Spleen (tissue), 11 donors: Measurements from ENCODE around the gene CLHC1. TPM values are rescaled to one million over a fixed set of nuclear protein-coding genes. Genes with fewer than 3 reads are reported as not detected.
"Not testable (repeated sequence)": the region's sequence is repeated elsewhere in the genome, so short reads cannot be mapped to it uniquely, and the experiment has no call there.

Experiments used
- DNase-seq: peaks from one replicate; pipeline ENCODE4 v3.0.0-alpha.2; 2020
- H3K27ac ChIP-seq, 8 donors: fragments of 200-600 bp; sonication (generic) in 7 of 8; 1 replicate in 4 of 8; 2 replicates in 4 of 8; pipeline versions ENCODE4 v1.5.0 to v1.8.0; 2016 to 2021; ENCODE audit warnings: inconsistent platforms in 4 of 8, mild to moderate bottlenecking in 4 of 8, moderate library complexity in 1 of 8
- H3K27me3 ChIP-seq, 7 donors: fragments of 200-600 bp; sonication (generic) in 6 of 7; replicated peaks in 1 of 7; 1 replicate in 4 of 7; 2 replicates in 3 of 7; pipeline versions ENCODE4 v1.5.0 to v1.8.0; 2016 to 2021; ENCODE audit warnings: inconsistent platforms in 3 of 7, mild to moderate bottlenecking in 1 of 7
- H3K36me3 ChIP-seq, 6 donors: fragments of 200-600 bp; sonication (generic) in 5 of 6; 1 replicate in 4 of 6; 2 replicates in 2 of 6; pipeline versions ENCODE4 v1.5.0 to v1.8.0; 2016 to 2021; ENCODE audit warnings: inconsistent platforms in 2 of 6
- H3K4me1 ChIP-seq, 6 donors: fragments of 200-600 bp; sonication (generic) in 5 of 6; 1 replicate in 3 of 6; 2 replicates in 3 of 6; pipeline versions ENCODE4 v1.5.0 to v1.8.0; 2016 to 2021; ENCODE audit warnings: inconsistent platforms in 3 of 6
- H3K4me3 ChIP-seq, 8 donors: fragments of 200-600 bp; sonication (generic) in 7 of 8; 1 replicate in 4 of 8; 2 replicates in 4 of 8; pipeline versions ENCODE4 v1.5.0 to v1.8.0; 2016 to 2021; ENCODE audit warnings: inconsistent platforms in 4 of 8, mild to moderate bottlenecking in 4 of 8, moderate library complexity in 2 of 8
- H3K9me3 ChIP-seq, 8 donors: fragments of 200-600 bp; sonication (generic) in 7 of 8; 1 replicate in 4 of 8; 2 replicates in 4 of 8; pipeline versions ENCODE4 v1.5.0 to v1.8.0; 2016 to 2021; ENCODE audit warnings: inconsistent platforms in 4 of 8
- CTCF ChIP-seq, 11 experiments: fragments of 200-600 bp in 7 of 11; fragments of 450-650 bp in 4 of 11; sonication (generic) in 4 of 11; IDR thresholded peaks in 8 of 11; conservative IDR thresholded peaks in 3 of 11; 1 replicate in 7 of 11; 2 replicates in 4 of 11; pipeline versions ENCODE4 v1.4.0 to v1.8.0; 2016 to 2021; ENCODE audit warnings: antibody characterized with exemption in 11 of 11, inconsistent platforms in 4 of 11, mild to moderate bottlenecking in 1 of 11
- POLR2A ChIP-seq, 3 donors: fragments of 450-650 bp; IDR thresholded peaks; one replicate each; pipeline ENCODE4 v1.5.1; 2017; ENCODE audit warnings: antibody characterized with exemption in 3 of 3, mild to moderate bottlenecking in 1 of 3
- POLR2AphosphoS5 ChIP-seq, 3 donors: sonication (generic); formaldehyde crosslinking; IDR thresholded peaks; one replicate each; pipeline ENCODE4 v1.5.1; 2017; ENCODE audit warnings: antibody characterized with exemption in 3 of 3
- WGBS, 5 donors: extraction: QIAGEN DNeasy Blood & Tissue Kit in 3 of 5; methylation state at CpG; one replicate each; pipeline versions ENCODE4 v1.1.5 to v1.1.7; 2013 to 2018; 5-methylcytosine and 5-hydroxymethylcytosine counted together
- intact Hi-C: fragments of 100-400 bp; cut with DNase I; formaldehyde crosslinking; loops from one replicate; pipeline ENCODE4 v1.15.0; 2023; ENCODE audit warnings: low total_unique reads
- polyA plus RNA-seq, 3 donors: library from polyadenylated mRNA; stranded (reverse); fragments of 200-250 nt; gene quantifications; one replicate each; pipeline ENCODE4 v1.2.1, GENCODE V29; 2013
- total RNA-seq, 7 donors: library from RNA; depleted of rRNA in 3 of 7; stranded (reverse); fragments of >200 nt in 3 of 7; fragmentation: NEBNext Ultra II Directional in 4 of 7; extraction: Animal tissue kit (Norgen Biotek cat#: 25700) in 4 of 7; gene quantifications; one replicate each; pipeline versions ENCODE4 v1.1.0 to v1.2.1, GENCODE V29; 2016 to 2021
- donor health status: healthy with polysubstance abuse.
- donor health status: DM: no; HTN: no; CAD: no; lungs with moderate emphysema.
- donor health status: DM: no; HTN: no; CAD: no.
- donor health status: Bipolar disorder and iron deficiency.
- donor health status: healthy.
- donor health status: DM: no; HTN: no; CAD: no.
- donor health status: DM: yes; HTN: yes; CAD: no.

Gene CLHC1
- total and polyA plus RNA-seq, 10 donors, result 5.2 to 34.7 (median 11.4) TPM

DNA sequence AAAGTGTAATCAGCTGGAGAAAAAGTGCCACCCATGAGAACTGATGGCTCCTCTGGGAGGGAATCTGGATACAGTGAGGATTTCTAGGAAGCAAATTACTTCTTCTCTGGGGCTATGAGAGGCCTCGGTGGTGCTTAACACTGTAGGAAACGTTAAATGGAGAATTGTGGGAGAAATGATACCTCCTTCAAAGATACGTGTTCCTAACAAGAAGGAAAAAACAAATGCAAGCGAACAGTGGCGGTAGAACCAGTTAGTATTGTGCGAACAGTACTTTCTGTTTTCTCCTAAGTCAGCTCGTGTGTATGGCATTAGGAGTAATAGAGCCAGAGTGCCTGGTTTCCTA lies 37.5 kb upstream of the CLHC1 start:
- H3K27ac ChIP-seq, result peak overlapping the region; percentile 83 to 93 (median 88)
- H3K4me1 ChIP-seq, result peaks cover 13 to 27% (median 21%) of the 10 kb centered on the region in 6 donors
- H3K27me3 ChIP-seq, result no peaks in the 10 kb centered on the region
- no peaks in the 10 kb centered on the region for H3K9me3 ChIP-seq
- intact Hi-C loops, result no loop called here
- DNase-seq, result no peak
- WGBS, 5 donors, result 28 to 37% (median 32%) methylated on average over 7 of the region's 7 CpGs
- H3K4me3 ChIP-seq, result peak overlapping the region; percentile 61 to 92 (median 66)
- TF ChIP-seq POLR2AphosphoS5 (IDR thresholded peaks at IDR 0.05), result no peak
- TF ChIP-seq CTCF (IDR thresholded peaks at IDR 0.05 in 8 of 11, conservative IDR thresholded peaks at IDR 0.05 in 3 of 11), result peak in 1 of 11 experiments; percentile 6
- H3K36me3 ChIP-seq, result peaks cover 0 to 34% (median 20%) of the 10 kb centered on the region in 6 donors

DNA sequence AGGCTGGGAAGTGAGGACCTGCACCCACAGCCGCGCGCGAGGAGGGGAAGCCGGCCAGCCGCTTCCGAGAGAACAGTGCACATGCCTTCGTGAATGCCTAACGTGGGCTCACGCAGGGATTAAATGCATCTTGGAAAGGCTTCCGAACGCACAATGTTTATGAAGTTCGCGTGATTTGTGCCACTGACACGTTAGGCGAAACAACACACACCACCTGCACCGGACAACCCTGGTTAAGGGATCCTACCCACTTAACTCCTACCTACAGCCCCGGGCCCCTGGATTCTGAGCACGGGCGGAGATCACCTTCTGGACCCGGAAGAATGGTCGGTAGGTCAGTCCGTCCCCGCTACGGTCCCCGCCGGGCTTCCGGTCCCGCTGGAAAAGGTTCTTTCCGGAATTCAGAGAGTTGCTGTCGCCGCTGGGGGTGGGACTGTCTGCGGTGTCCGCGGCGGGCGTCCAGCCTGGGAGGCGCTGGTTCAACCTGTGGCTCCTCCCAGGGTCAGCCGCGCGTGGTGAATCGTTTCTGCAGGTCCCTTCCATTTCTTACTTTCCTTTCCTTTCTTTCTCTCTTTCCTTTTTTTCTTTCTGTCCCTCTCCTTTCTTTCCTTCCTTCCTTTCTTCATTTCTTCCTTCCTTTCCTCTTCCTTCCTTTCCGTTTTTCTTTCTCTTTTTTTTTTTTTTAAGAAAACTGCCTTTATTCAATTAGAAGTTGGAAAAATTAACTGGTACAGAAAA lies 37.0 kb upstream of the CLHC1 start, which contains the start of gene MTIF2:
Gene MTIF2, minus strand, starts transcription at position 325 of the 738 bp plus-strand sequence. CDS start 5,373 bp downstream, outside the sequence.
- peaks cover 0 to 39% (median 20%) of the 10 kb centered on the region in 6 donors for H3K36me3 ChIP-seq
- DNase-seq, result peak; percentile 96
- TF ChIP-seq POLR2A (IDR thresholded peaks at IDR 0.05) (peak in 2 of 3 donors; percentile 40 to 47), CTCF (IDR thresholded peaks at IDR 0.05 in 8 of 11, conservative IDR thresholded peaks at IDR 0.05 in 3 of 11) (peak in 6 of 11 experiments; percentile 19 to 45 (median 36)), POLR2AphosphoS5 (IDR thresholded peaks at IDR 0.05) (peak; percentile 89 to 92 (median 90))
- peaks cover 13 to 27% (median 21%) of the 10 kb centered on the region in 6 donors for H3K4me1 ChIP-seq
- intact Hi-C loops, result no loop called here
- H3K27ac ChIP-seq, result peak within 1 kb of the TSS; percentile 83 to 93 (median 88)
- WGBS, 5 donors, result 0 to 1% (median 0%) methylated on average over 43 of the region's 43 CpGs
- H3K9me3 ChIP-seq, result no peaks in the 10 kb centered on the region
- H3K27me3 ChIP-seq, result no peaks in the 10 kb centered on the region
- peak within 1 kb of the TSS; percentile 61 to 92 (median 66) for H3K4me3 ChIP-seq

- peaks cover 0 to 46% (median 25%) of the 10 kb centered on the region in 6 donors for H3K36me3 ChIP-seq
- intact Hi-C loops, result no loop called here
- H3K9me3 ChIP-seq, result no peaks in the 10 kb centered on the region
- WGBS, 5 donors, result 15 to 23% (median 20%) methylated on average over 13 of the region's 13 CpGs
- TF ChIP-seq CTCF (IDR thresholded peaks at IDR 0.05 in 8 of 11, conservative IDR thresholded peaks at IDR 0.05 in 3 of 11) (no peak), POLR2AphosphoS5 (IDR thresholded peaks at IDR 0.05) (no peak), POLR2A (IDR thresholded peaks at IDR 0.05) (no peak)
- H3K27me3 ChIP-seq, result no peaks in the 10 kb centered on the region
- H3K4me1 ChIP-seq, result peaks cover 13 to 27% (median 21%) of the 10 kb centered on the region in 6 donors
- DNase-seq, result no peak
- H3K4me3 ChIP-seq, result peak overlapping the region; percentile 61 to 92 (median 66)
- peak overlapping the region; percentile 83 to 93 (median 88) for H3K27ac ChIP-seq
Measured at GRCh38 chr2:55268288-55268906, 36.3 kb upstream of the CLHC1 start.

DNA sequence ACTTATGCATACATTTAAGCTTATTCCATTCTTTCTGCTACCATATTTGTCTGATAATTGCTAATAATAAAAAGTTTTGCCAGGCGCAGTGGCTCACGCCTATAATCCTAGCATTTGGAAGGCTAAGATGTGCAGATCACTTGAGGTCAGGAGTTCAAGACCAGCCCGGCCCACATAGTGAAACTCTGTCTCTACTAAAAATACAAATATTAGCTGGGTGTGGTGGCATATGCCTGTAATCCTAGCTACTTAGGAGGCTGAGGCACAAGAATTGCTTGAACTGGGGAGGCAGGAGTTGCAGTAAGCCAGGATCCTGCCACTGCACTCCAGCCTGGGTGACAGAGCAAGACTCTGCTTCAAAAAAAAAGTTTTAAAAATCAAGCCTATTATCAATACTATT lies 27.5 kb upstream of the CLHC1 start:
- H3K4me1 ChIP-seq, H3K4me3 ChIP-seq, H3K27ac ChIP-seq, H3K9me3 ChIP-seq, DNase-seq, intact Hi-C loops, H3K27me3 ChIP-seq: not testable (repeated sequence)
- H3K36me3 ChIP-seq, result peaks cover 0 to 99% (median 78%) of the 10 kb centered on the region in 6 donors
- WGBS, 5 donors, result 91 to 99% (median 93%) methylated on average over 3 of the region's 3 CpGs
